Upper lobe of left lung (tissue), 4 donors: ENCODE data around the gene DDHD1.

Experiments
- EP300 ChIP-seq, 4 donors: sonication (generic); formaldehyde crosslinking; IDR thresholded peaks; one replicate each; pipeline ENCODE4 v1.5.1; 2017; ENCODE audit warnings: antibody characterized with exemption in 4 of 4, control low read depth in 2 of 4
- POLR2A ChIP-seq, 4 donors: fragments of 450-650 bp; IDR thresholded peaks; one replicate each; pipeline ENCODE4 v1.5.1; 2016 to 2017; ENCODE audit warnings: antibody characterized with exemption in 4 of 4, mild to moderate bottlenecking in 2 of 4
- POLR2AphosphoS5 ChIP-seq, 2 donors: sonication (generic); formaldehyde crosslinking; IDR thresholded peaks; one replicate each; pipeline ENCODE4 v1.5.1; 2017; ENCODE audit warnings: antibody characterized with exemption in 2 of 2
- TF ChIP-seq, protein P1 (sequence below), 6 experiments: fragments of 450-650 bp in 4 of 6; fragments of 200-600 bp in 2 of 6; sonication (generic) in 2 of 6; IDR thresholded peaks; one replicate each; pipeline ENCODE4 v1.5.1; 2016 to 2019; ENCODE audit warnings: antibody characterized with exemption in 6 of 6

DNA sequence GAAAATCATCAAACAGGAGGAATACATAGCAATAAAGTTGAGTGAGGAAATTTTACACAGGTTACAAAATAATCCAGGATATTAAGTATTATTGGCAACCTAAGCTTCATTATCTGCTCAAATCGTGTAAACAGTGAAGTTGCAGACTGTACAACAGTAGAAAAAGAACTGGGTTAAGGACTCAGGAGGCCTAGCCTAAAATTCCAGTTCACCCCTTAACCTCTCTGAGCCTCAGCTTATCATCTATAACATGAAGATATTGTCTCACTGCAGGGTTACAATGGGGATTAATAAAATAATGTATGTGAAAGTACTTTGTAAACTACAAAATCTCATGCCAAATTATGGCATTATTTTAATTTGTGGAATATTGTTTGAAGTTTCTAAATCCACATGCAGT lies 26.0 kb downstream of the DDHD1 start:
- TF ChIP-seq, protein P1, sequence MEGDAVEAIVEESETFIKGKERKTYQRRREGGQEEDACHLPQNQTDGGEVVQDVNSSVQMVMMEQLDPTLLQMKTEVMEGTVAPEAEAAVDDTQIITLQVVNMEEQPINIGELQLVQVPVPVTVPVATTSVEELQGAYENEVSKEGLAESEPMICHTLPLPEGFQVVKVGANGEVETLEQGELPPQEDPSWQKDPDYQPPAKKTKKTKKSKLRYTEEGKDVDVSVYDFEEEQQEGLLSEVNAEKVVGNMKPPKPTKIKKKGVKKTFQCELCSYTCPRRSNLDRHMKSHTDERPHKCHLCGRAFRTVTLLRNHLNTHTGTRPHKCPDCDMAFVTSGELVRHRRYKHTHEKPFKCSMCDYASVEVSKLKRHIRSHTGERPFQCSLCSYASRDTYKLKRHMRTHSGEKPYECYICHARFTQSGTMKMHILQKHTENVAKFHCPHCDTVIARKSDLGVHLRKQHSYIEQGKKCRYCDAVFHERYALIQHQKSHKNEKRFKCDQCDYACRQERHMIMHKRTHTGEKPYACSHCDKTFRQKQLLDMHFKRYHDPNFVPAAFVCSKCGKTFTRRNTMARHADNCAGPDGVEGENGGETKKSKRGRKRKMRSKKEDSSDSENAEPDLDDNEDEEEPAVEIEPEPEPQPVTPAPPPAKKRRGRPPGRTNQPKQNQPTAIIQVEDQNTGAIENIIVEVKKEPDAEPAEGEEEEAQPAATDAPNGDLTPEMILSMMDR (IDR thresholded peaks at IDR 0.05): no peak
- no peak for TF ChIP-seq EP300 (IDR thresholded peaks at IDR 0.05)
- no peak for TF ChIP-seq POLR2A (IDR thresholded peaks at IDR 0.05)
- no peak for TF ChIP-seq POLR2AphosphoS5 (IDR thresholded peaks at IDR 0.05)
